Prostate gland (tissue), 2 donors: ENCODE measurements around the gene WTAP.

Experiments
- CTCF ChIP-seq, 4 experiments: fragments of 200-600 bp in 2 of 4; fragments of 450-650 bp in 2 of 4; sonication (generic) in 2 of 4; IDR thresholded peaks; 1 replicate in 3 of 4; 2 replicates in 1 of 4; pipeline ENCODE4 v1.5.1; 2016 to 2019; ENCODE audit warnings: antibody characterized with exemption in 4 of 4, mild to moderate bottlenecking in 2 of 4, moderate library complexity in 2 of 4
- POLR2A ChIP-seq: fragments of 450-650 bp; IDR thresholded peaks from one replicate; pipeline ENCODE4 v1.6.1; 2016; ENCODE audit warnings: antibody characterized with exemption, mild to moderate bottlenecking
- POLR2AphosphoS5 ChIP-seq: sonication (generic); formaldehyde crosslinking; IDR thresholded peaks from one replicate; pipeline ENCODE4 v1.6.1; 2017; ENCODE audit warnings: antibody characterized with exemption

- TF ChIP-seq POLR2A (no peak), CTCF (IDR thresholded peaks at IDR 0.05) (no peak), POLR2AphosphoS5 (no peak)
Measured at GRCh38 chr6:159739341-159739740, 12.0 kb downstream of the WTAP start.
